ENCODE measurements around the gene NFIA. TPM values are rescaled to one million over a fixed set of nuclear protein-coding genes. Genes with fewer than 3 reads are reported as not detected.

The NFIA gene
- total RNA-seq, 1 donor from 2014 or later = 163 TPM

DNA sequence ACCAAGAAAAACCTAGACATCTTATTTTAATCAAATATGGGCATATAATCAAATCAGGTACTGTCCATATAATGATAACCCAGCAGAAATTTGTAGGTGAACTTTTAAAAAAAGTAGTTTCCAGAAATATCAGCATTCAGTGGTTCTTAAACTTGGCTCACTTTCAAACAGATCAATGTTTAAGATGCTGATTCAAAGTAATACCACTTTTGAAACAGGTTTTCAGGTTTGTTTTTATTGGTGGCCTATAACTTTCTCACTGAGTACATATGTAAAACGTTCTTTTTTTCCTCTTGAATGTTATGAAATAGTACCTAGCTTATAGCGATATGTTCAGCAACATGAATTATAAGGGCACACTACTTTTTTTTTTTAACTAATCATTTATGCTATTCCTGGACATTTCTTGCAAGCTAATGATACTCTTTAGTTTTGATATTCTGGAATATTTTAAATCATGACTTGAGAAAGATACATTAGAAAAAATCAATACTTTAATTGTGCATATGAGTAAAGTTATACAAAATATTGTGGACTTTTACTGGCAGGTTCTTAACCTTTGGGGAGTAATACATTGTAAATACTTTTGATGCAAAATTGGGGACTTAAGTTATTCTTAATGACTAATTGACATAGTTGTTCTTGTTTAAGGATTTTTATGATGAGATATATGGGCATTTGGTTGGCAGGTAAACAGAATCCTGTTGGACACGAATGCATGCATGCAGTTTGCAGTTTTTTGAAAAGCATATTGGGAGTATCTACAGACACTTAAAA is 3.0 kb downstream of the NFIA start:
- no peaks in the 10 kb centered on the region for H3K9me3 Mint-ChIP-seq
- DNase-seq (ENCODE audit: low spot score in 2 of 2, unreplicated experiment in 2 of 2) = no peak
- peak overlapping the region; percentile 97 for H3K27ac Mint-ChIP-seq
- TF ChIP-seq, protein P1, sequence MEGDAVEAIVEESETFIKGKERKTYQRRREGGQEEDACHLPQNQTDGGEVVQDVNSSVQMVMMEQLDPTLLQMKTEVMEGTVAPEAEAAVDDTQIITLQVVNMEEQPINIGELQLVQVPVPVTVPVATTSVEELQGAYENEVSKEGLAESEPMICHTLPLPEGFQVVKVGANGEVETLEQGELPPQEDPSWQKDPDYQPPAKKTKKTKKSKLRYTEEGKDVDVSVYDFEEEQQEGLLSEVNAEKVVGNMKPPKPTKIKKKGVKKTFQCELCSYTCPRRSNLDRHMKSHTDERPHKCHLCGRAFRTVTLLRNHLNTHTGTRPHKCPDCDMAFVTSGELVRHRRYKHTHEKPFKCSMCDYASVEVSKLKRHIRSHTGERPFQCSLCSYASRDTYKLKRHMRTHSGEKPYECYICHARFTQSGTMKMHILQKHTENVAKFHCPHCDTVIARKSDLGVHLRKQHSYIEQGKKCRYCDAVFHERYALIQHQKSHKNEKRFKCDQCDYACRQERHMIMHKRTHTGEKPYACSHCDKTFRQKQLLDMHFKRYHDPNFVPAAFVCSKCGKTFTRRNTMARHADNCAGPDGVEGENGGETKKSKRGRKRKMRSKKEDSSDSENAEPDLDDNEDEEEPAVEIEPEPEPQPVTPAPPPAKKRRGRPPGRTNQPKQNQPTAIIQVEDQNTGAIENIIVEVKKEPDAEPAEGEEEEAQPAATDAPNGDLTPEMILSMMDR (IDR thresholded peaks at IDR 0.05; ENCODE audit: unreplicated experiment) = no peak
- no peaks in the 10 kb centered on the region for H3K27me3 Mint-ChIP-seq (ENCODE audit: low read depth)
- peaks cover 63% of the 10 kb centered on the region for H3K4me1 Mint-ChIP-seq
- peak overlapping the region; percentile 90 for H3K4me3 Mint-ChIP-seq
- H3K36me3 Mint-ChIP-seq = peaks cover 15% of the 10 kb centered on the region

DNA sequence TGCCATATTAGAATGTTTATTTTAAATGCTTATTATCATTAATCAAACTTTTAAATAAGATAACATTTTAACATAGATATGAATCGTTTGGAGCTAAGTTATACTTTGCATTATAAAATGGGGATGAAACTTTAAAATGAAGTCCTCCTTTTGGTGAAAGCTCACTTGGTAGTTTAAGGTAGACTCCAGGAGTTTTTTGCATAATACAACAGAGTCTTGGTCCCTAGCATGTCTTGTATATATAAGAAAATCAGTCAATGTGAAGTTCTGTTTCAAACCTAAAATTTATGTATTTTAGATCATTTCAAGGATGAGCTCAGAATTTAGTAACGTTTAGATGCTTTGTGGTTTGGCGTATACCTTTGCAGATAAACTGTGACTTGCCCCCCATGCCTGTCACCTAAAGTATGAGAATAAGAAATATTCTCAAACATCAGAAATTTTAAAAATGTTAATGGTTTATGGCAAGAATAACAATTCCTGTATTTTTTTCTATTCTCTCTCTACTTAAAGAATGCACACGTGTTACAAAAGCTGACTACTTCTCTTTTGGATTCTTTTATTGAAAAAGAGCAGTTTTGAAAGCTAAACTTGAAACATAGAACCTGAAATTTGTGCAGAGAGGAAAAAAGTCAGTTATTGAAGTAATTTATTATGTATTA is 3.8 kb downstream of the NFIA start:
- no peaks in the 10 kb centered on the region for H3K9me3 Mint-ChIP-seq
- H3K4me3 Mint-ChIP-seq = peak overlapping the region; percentile 44
- no peaks in the 10 kb centered on the region for H3K27me3 Mint-ChIP-seq (ENCODE audit: low read depth)
- H3K36me3 Mint-ChIP-seq = peaks cover 18% of the 10 kb centered on the region
- peaks cover 63% of the 10 kb centered on the region for H3K4me1 Mint-ChIP-seq
- TF ChIP-seq, protein P1 (IDR thresholded peaks at IDR 0.05; ENCODE audit: unreplicated experiment) = no peak
- DNase-seq (ENCODE audit: low spot score in 2 of 2, unreplicated experiment in 2 of 2) = no peak
- H3K27ac Mint-ChIP-seq = peak overlapping the region; percentile 8

- Mint-ChIP-seq H3K27me3 (ENCODE audit: low read depth) (no peaks in the 10 kb centered on the region), H3K27ac (peak overlapping the region; percentile 43)
- TF ChIP-seq, protein P1 (IDR thresholded peaks at IDR 0.05; ENCODE audit: unreplicated experiment) = no peak
Observed at GRCh38 chr1:61087571-61087970, 5.2 kb downstream of the NFIA start.

DNA sequence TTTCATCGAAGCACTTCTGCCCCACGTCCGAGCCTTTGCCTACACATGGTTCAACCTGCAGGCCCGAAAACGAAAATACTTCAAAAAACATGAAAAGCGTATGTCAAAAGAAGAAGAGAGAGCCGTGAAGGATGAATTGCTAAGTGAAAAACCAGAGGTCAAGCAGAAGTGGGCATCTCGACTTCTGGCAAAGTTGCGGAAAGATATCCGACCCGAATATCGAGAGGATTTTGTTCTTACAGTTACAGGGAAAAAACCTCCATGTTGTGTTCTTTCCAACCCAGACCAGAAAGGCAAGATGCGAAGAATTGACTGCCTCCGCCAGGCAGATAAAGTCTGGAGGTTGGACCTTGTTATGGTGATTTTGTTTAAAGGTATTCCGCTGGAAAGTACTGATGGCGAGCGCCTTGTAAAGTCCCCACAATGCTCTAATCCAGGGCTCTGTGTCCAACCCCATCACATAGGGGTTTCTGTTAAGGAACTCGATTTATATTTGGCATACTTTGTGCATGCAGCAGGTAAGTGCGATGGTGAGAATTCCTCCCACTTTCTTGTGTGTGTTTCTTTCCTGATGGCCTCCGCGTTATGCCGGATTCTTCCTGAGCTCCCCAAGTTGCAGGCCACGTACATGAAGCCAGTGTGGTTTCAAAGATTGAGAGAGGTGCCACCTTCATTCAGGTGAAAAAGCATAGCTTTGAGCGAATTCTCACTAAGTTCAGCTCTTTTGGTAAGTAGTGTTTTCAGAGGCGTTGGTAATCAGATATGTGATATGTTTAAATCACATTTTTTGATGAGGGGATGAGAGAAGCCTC is 6.0 kb downstream of the NFIA start:
- TF ChIP-seq, protein P1 (IDR thresholded peaks at IDR 0.05; ENCODE audit: unreplicated experiment) = no peak
- Mint-ChIP-seq H3K27me3 (ENCODE audit: low read depth) (no peaks in the 10 kb centered on the region), H3K9me3 (no peaks in the 10 kb centered on the region), H3K27ac (peak overlapping the region; percentile 51), H3K4me1 (peaks cover 72% of the 10 kb centered on the region), H3K36me3 (peaks cover 19% of the 10 kb centered on the region), H3K4me3 (no peak overlapping the region)
- DNase-seq (ENCODE audit: low spot score in 2 of 2, unreplicated experiment in 2 of 2) = no peak

More at GRCh38 chr1:61087571-61087970, 5.2 kb downstream of the NFIA start:
- DNase-seq (ENCODE audit: low spot score in 2 of 2, unreplicated experiment in 2 of 2) = no peak
- Mint-ChIP-seq H3K4me3 (no peak overlapping the region), H3K9me3 (no peaks in the 10 kb centered on the region), H3K4me1 (peaks cover 70% of the 10 kb centered on the region), H3K36me3 (peaks cover 19% of the 10 kb centered on the region)

GRCh38 chr1:61089338-61089737 is 7.0 kb downstream of the NFIA start:
- peaks cover 78% of the 10 kb centered on the region for H3K4me1 Mint-ChIP-seq
- peak overlapping the region; percentile 11 for H3K27ac Mint-ChIP-seq
- H3K4me3 Mint-ChIP-seq = peak overlapping the region; percentile 13
- TF ChIP-seq, protein P1 (IDR thresholded peaks at IDR 0.05; ENCODE audit: unreplicated experiment) = no peak
- no peaks in the 10 kb centered on the region for H3K27me3 Mint-ChIP-seq (ENCODE audit: low read depth)
- no peaks in the 10 kb centered on the region for H3K9me3 Mint-ChIP-seq
- H3K36me3 Mint-ChIP-seq = peaks cover 19% of the 10 kb centered on the region
- DNase-seq (ENCODE audit: low spot score in 2 of 2, unreplicated experiment in 2 of 2) = no peak
